ENCODE data around the gene RPS6KC1. TPM values are rescaled to one million over a fixed set of nuclear protein-coding genes. Genes with fewer than 3 reads are reported as not detected.
"Not testable (repeated sequence)": the region's sequence is repeated elsewhere in the genome, so short reads cannot be mapped to it uniquely, and the experiment has no call there.

Gene RPS6KC1
- total RNA-seq, 1 experiment from 2014 or later: 16.4 TPM

- POLR2A ChIA-PET (ENCODE audit: unreplicated experiment): no interaction called here
- H4K20me1 ChIP-seq (ENCODE audit: insufficient read depth): no peaks in the 10 kb centered on the region
- no peaks in the 10 kb centered on the region for H3F3A ChIP-seq (ENCODE audit: insufficient read depth, low read depth)
- TF ChIP-seq EZH2 (IDR thresholded peaks at IDR 0.05; ENCODE audit: low read depth): no peak
- TF ChIP-seq, protein P1, sequence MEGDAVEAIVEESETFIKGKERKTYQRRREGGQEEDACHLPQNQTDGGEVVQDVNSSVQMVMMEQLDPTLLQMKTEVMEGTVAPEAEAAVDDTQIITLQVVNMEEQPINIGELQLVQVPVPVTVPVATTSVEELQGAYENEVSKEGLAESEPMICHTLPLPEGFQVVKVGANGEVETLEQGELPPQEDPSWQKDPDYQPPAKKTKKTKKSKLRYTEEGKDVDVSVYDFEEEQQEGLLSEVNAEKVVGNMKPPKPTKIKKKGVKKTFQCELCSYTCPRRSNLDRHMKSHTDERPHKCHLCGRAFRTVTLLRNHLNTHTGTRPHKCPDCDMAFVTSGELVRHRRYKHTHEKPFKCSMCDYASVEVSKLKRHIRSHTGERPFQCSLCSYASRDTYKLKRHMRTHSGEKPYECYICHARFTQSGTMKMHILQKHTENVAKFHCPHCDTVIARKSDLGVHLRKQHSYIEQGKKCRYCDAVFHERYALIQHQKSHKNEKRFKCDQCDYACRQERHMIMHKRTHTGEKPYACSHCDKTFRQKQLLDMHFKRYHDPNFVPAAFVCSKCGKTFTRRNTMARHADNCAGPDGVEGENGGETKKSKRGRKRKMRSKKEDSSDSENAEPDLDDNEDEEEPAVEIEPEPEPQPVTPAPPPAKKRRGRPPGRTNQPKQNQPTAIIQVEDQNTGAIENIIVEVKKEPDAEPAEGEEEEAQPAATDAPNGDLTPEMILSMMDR (conservative IDR thresholded peaks at IDR 0.05): no peak
- H3K79me2 ChIP-seq (ENCODE audit: low read depth): no peaks in the 10 kb centered on the region
- no peaks in the 10 kb centered on the region for H3K36me3 ChIP-seq (ENCODE audit: low read depth)
- no peaks in the 10 kb centered on the region for H3K9me2 ChIP-seq (ENCODE audit: insufficient read depth)
- CTCF ChIA-PET: interaction anchor here (0.7 kb wide), 1 partner anchor 848 kb away, joined by 4 read pairs; no protein-coding TSS in a partner anchor
- H3K27ac ChIP-seq: no peak overlapping the region
- H2AFZ ChIP-seq: no peak overlapping the region
- H3K4me1 ChIP-seq (replicated peaks; ENCODE audit: insufficient read depth): no peaks in the 10 kb centered on the region
- no TSS peak for BruUV-seq (replicated peaks)
- no peak overlapping the region for H3K4me3 ChIP-seq
- H3K4me2 ChIP-seq: no peak overlapping the region
- intact Hi-C loops (cut with micrococcal nuclease; ENCODE audit: unreplicated experiment): no loop called here
- no peaks in the 10 kb centered on the region for H3K9me3 ChIP-seq (ENCODE audit: insufficient read depth, low read depth)
- no peaks in the 10 kb centered on the region for H3K27me3 ChIP-seq (ENCODE audit: insufficient read depth, low read depth)
- DNase-seq: no peak
Observed at GRCh38 chr1:213110349-213111300, 59.6 kb downstream of the RPS6KC1 start.

- Histone ChIP-seq H3K27me3 (ENCODE audit: insufficient read depth, low read depth) (no peaks in the 10 kb centered on the region), H3K36me3 (ENCODE audit: low read depth) (no peaks in the 10 kb centered on the region), H3K27ac (no peak overlapping the region), H3K4me1 (replicated peaks; ENCODE audit: insufficient read depth) (no peaks in the 10 kb centered on the region), H3K4me3 (no peak overlapping the region), H3K9me3 (ENCODE audit: insufficient read depth, low read depth) (no peaks in the 10 kb centered on the region), H3K9me2 (ENCODE audit: insufficient read depth) (no peaks in the 10 kb centered on the region), H3K79me2 (ENCODE audit: low read depth) (no peaks in the 10 kb centered on the region), H2AFZ (no peak overlapping the region), H3K4me2 (no peak overlapping the region), H3F3A (ENCODE audit: insufficient read depth, low read depth) (no peaks in the 10 kb centered on the region), H4K20me1 (ENCODE audit: insufficient read depth) (no peaks in the 10 kb centered on the region)
- intact Hi-C loops (cut with micrococcal nuclease; ENCODE audit: unreplicated experiment): no loop called here
- BruUV-seq (replicated peaks): no TSS peak
- TF ChIP-seq, protein P1 (conservative IDR thresholded peaks at IDR 0.05): no peak
- TF ChIP-seq EZH2 (IDR thresholded peaks at IDR 0.05; ENCODE audit: low read depth): no peak
- CTCF ChIA-PET: interaction anchor here (0.7 kb wide), 1 partner anchor 847 kb away, joined by 4 read pairs; no protein-coding TSS in a partner anchor
- DNase-seq: no peak
- POLR2A ChIA-PET (ENCODE audit: unreplicated experiment): no interaction called here
Observed at GRCh38 chr1:213111502-213111901, 60.5 kb downstream of the RPS6KC1 start.

- CTCF ChIA-PET; H4K20me1 ChIP-seq (ENCODE audit: insufficient read depth); H3K79me2 ChIP-seq (ENCODE audit: low read depth); H3K4me1 ChIP-seq (replicated peaks; ENCODE audit: insufficient read depth); H3K27ac ChIP-seq; H3K36me3 ChIP-seq (ENCODE audit: low read depth); H3K4me3 ChIP-seq; DNase-seq; POLR2A ChIA-PET (ENCODE audit: unreplicated experiment); H3K4me2 ChIP-seq; H3F3A ChIP-seq (ENCODE audit: insufficient read depth, low read depth); H2AFZ ChIP-seq; H3K27me3 ChIP-seq (ENCODE audit: insufficient read depth, low read depth); BruUV-seq (replicated peaks); H3K9me3 ChIP-seq (ENCODE audit: insufficient read depth, low read depth); intact Hi-C loops (cut with micrococcal nuclease; ENCODE audit: unreplicated experiment); H3K9me2 ChIP-seq (ENCODE audit: insufficient read depth): not testable (repeated sequence)
Observed at GRCh38 chr1:213112723-213113122, 61.7 kb downstream of the RPS6KC1 start.

GRCh38 chr1:213117699-213118180, 66.7 kb downstream of the RPS6KC1 start:
- DNase-seq; POLR2A ChIA-PET (ENCODE audit: unreplicated experiment): not testable (repeated sequence)

More at GRCh38 chr1:213117699-213118180, 66.7 kb downstream of the RPS6KC1 start:
- intact Hi-C loops (cut with micrococcal nuclease; ENCODE audit: unreplicated experiment); CTCF ChIA-PET; H3K9me3 ChIP-seq (ENCODE audit: insufficient read depth, low read depth); H3K4me2 ChIP-seq; H3K79me2 ChIP-seq (ENCODE audit: low read depth); H3K27ac ChIP-seq; H2AFZ ChIP-seq; H3K9me2 ChIP-seq (ENCODE audit: insufficient read depth); H3K4me3 ChIP-seq; H3F3A ChIP-seq (ENCODE audit: insufficient read depth, low read depth); H3K27me3 ChIP-seq (ENCODE audit: insufficient read depth, low read depth); H3K36me3 ChIP-seq (ENCODE audit: low read depth); H4K20me1 ChIP-seq (ENCODE audit: insufficient read depth); H3K4me1 ChIP-seq (replicated peaks; ENCODE audit: insufficient read depth); BruUV-seq (replicated peaks): not testable (repeated sequence)

All from PC-9 (cell line).